ENCODE results near the gene ARID5B.

GRCh38 chr10:61895898-61896600 lies 5.5 kb upstream of the ARID5B start:
- TF ChIP-seq POLR2AphosphoS5 (IDR thresholded peaks at IDR 0.05; ENCODE audit: low read depth, low read length): no peak
- TF ChIP-seq REST (IDR thresholded peaks at IDR 0.05; ENCODE audit: insufficient read depth in 1 of 2, low read depth in 2 of 2, low read length in 2 of 2): no peak
- TF ChIP-seq TAF1 (IDR thresholded peaks at IDR 0.05; ENCODE audit: borderline replicate concordance, insufficient read depth, low read length): no peak
- TF ChIP-seq SIN3A (IDR thresholded peaks at IDR 0.05; ENCODE audit: borderline replicate concordance, insufficient read depth, low read length): no peak
- no peak for TF ChIP-seq FOXP2 (optimal IDR thresholded peaks at IDR 0.05; ENCODE audit: borderline replicate concordance, extremely low read depth, extremely low read length, insufficient read depth)

Measured in PFSK-1 (cell line).